GM12891 (cell line): ENCODE results near the gene FAM229B.

Experiments used
- PAX5 ChIP-seq: IDR thresholded peaks from 2 replicates; pipeline ENCODE4 v1.6.1; 2011; ENCODE audit warnings: low read length, moderate library complexity, mild to moderate bottlenecking; ENCODE audit not compliant: insufficient read depth, severe bottlenecking
- POLR2A ChIP-seq: IDR thresholded peaks from 2 replicates; pipeline ENCODE4 v1.6.1; 2011; ENCODE audit warnings: low read depth, low read length, control low read depth
- POLR2AphosphoS5 ChIP-seq: IDR thresholded peaks from 2 replicates; pipeline ENCODE4 v1.6.1; 2011; ENCODE audit warnings: low read depth, low read length, control low read depth
- POU2F2 ChIP-seq: IDR thresholded peaks from 2 replicates; pipeline ENCODE4 v1.6.1; 2011; ENCODE audit warnings: low read depth, mild to moderate bottlenecking, control low read depth, low read length, moderate library complexity
- TAF1 ChIP-seq: IDR thresholded peaks from 2 replicates; pipeline ENCODE4 v1.6.1; 2011; ENCODE audit warnings: low read depth, low read length, control low read depth

- TF ChIP-seq POLR2AphosphoS5, result no peak
- TF ChIP-seq POLR2A, result no peak
- TF ChIP-seq TAF1, result no peak
- no peak for TF ChIP-seq POU2F2
- TF ChIP-seq PAX5, result no peak
Measured at GRCh38 chr6:112145080-112145573, 57.7 kb downstream of the FAM229B start.
